Ishikawa (cell line): ENCODE measurements around the gene ATP1A2.

Source experiments
- MAX ChIP-seq: IDR thresholded peaks from 2 replicates; pipeline ENCODE4 v1.6.1; 2012
- NFIC ChIP-seq: IDR thresholded peaks from 2 replicates; pipeline ENCODE4 v1.6.1; 2012
- TCF12 ChIP-seq: IDR thresholded peaks from 2 replicates; pipeline ENCODE4 v1.6.1; 2012; ENCODE audit warnings: low read depth

- TF ChIP-seq NFIC (no peak), TCF12 (no peak), MAX (no peak)
Measured at GRCh38 chr1:160080381-160081100, 35.0 kb upstream of the ATP1A2 start.
